Fibroblast of pulmonary artery (primary cell): ENCODE measurements around the gene PIP5KL1.

ENCODE experiments used
- DNase-seq: peaks from one replicate; pipeline ENCODE4 v3.0.0-alpha.2; 2010; ENCODE audit warnings: low read depth
- H3K4me3 ChIP-seq: replicated peaks from 2 replicates; pipeline ENCODE4 v1.5.1; 2011; ENCODE audit warnings: low read depth, mild to moderate bottlenecking, control low read depth, low read length, moderate library complexity
- CTCF ChIP-seq: IDR thresholded peaks from 2 replicates; pipeline ENCODE4 v1.5.1; 2011; ENCODE audit warnings: mild to moderate bottlenecking, control low read depth, low read length, inconsistent platforms; ENCODE audit errors: missing control alignments

The PIP5KL1 gene

GRCh38 chr9:127961155-127961490, 30.5 kb upstream of the PIP5KL1 start:
- no peak for DNase-seq
- no peak for TF ChIP-seq CTCF
- H3K4me3 ChIP-seq: no peak overlapping the region

GRCh38 chr9:127960410-127961154, 30.0 kb upstream of the PIP5KL1 start:
- TF ChIP-seq CTCF: no peak
- H3K4me3 ChIP-seq: no peak overlapping the region
- no peak for DNase-seq

GRCh38 chr9:127959841-127960409, 29.3 kb upstream of the PIP5KL1 start:
- no peak for DNase-seq
- no peak overlapping the region for H3K4me3 ChIP-seq
- TF ChIP-seq CTCF: no peak

- H3K4me3 ChIP-seq: no peak overlapping the region
- no peak for DNase-seq
- TF ChIP-seq CTCF: no peak
Measured at GRCh38 chr9:127959398-127959797, 28.8 kb upstream of the PIP5KL1 start.

GRCh38 chr9:127958728-127959127, 28.2 kb upstream of the PIP5KL1 start:
- no peak for DNase-seq
- TF ChIP-seq CTCF: no peak

GRCh38 chr9:127955294-127956015, 24.9 kb upstream of the PIP5KL1 start:
- DNase-seq: no peak
- no peak overlapping the region for H3K4me3 ChIP-seq
- peak; percentile 2 for TF ChIP-seq CTCF

More at GRCh38 chr9:127958728-127959127, 28.2 kb upstream of the PIP5KL1 start:
- no peak overlapping the region for H3K4me3 ChIP-seq
